DOHH2 (cell line): ENCODE data around the gene PLCB4.

ENCODE experiments used
- H3F3A ChIP-seq: fragments of 200-600 bp; sonication (generic), shearing (Covaris generic); 2 replicates; pipeline ENCODE4 v1.6.0; 2016; ENCODE audit warnings: antibody characterized with exemption, mild to moderate bottlenecking; ENCODE audit not compliant: control insufficient read depth, insufficient read depth
- H3K27ac ChIP-seq: fragments of 200-600 bp; sonication (generic); 2 replicates; pipeline ENCODE4 v1.5.1; 2014; ENCODE audit warnings: low read depth, mild to moderate bottlenecking, low read length, moderate library complexity
- H3K27me3 ChIP-seq: fragments of 200-600 bp; sonication (generic); 2 replicates; pipeline ENCODE4 v1.6.1; 2014; ENCODE audit warnings: mild to moderate bottlenecking, low read length, mixed read lengths; ENCODE audit not compliant: control insufficient read depth
- H3K36me3 ChIP-seq: fragments of 200-600 bp; sonication (generic); 2 replicates; pipeline ENCODE4 v1.6.1; 2014; ENCODE audit warnings: mild to moderate bottlenecking, low read length, moderate library complexity, mixed read lengths; ENCODE audit not compliant: control insufficient read depth
- H3K4me1 ChIP-seq: fragments of 200-600 bp; sonication (generic); 2 replicates; pipeline ENCODE4 v1.6.1; 2014; ENCODE audit warnings: mild to moderate bottlenecking, low read length, mixed read lengths; ENCODE audit not compliant: control insufficient read depth
- H3K4me2 ChIP-seq: fragments of 200-600 bp; sonication (generic); 2 replicates; pipeline ENCODE4 v1.6.0; 2014; ENCODE audit warnings: mild to moderate bottlenecking, low read length, moderate library complexity
- H3K4me3 ChIP-seq: fragments of 200-600 bp; sonication (generic); 2 replicates; pipeline ENCODE4 v1.5.1; 2014; ENCODE audit warnings: mild to moderate bottlenecking, low read length, mixed read lengths
- H3K79me2 ChIP-seq: fragments of 200-600 bp; sonication (generic); 2 replicates; pipeline ENCODE4 v1.6.1; 2014; ENCODE audit warnings: mild to moderate bottlenecking, low read length, mixed read lengths; ENCODE audit not compliant: control insufficient read depth
- H3K9me2 ChIP-seq: fragments of 200-600 bp; sonication (generic); replicated peaks from 2 replicates; pipeline ENCODE4 v1.6.1; 2014; ENCODE audit warnings: mild to moderate bottlenecking, low read length, mixed read lengths; ENCODE audit not compliant: control insufficient read depth
- H3K9me3 ChIP-seq: fragments of 200-600 bp; sonication (generic); 2 replicates; pipeline ENCODE4 v1.6.1; 2014; ENCODE audit warnings: antibody characterized with exemption, low read length, mixed read lengths; ENCODE audit not compliant: control insufficient read depth, insufficient read depth
- H4K20me1 ChIP-seq: fragments of 200-600 bp; sonication (generic); 2 replicates; pipeline ENCODE4 v1.6.0; 2014; ENCODE audit warnings: low read depth, mild to moderate bottlenecking, antibody characterized with exemption, low read length, moderate library complexity; ENCODE audit not compliant: control insufficient read depth, insufficient read depth
- CTCF ChIP-seq: fragments of 200-600 bp; sonication (generic); IDR thresholded peaks from one replicate; pipeline ENCODE4 v1.5.1; 2014; ENCODE audit warnings: antibody characterized with exemption, mild to moderate bottlenecking, low read depth, low read length; ENCODE audit not compliant: poor library complexity, severe bottlenecking
- EZH2phosphoT487 ChIP-seq: fragments of 200-600 bp; sonication (generic); IDR thresholded peaks from 2 replicates; pipeline ENCODE4 v1.6.1; 2017; ENCODE audit warnings: borderline replicate concordance, mild to moderate bottlenecking, antibody characterized with exemption, low read length, moderate library complexity, mixed read lengths

Gene PLCB4

GRCh38 chr20:9270831-9271230 is 201.9 kb downstream of the PLCB4 start:
- H3K9me2 ChIP-seq, result no peaks in the 10 kb centered on the region; the same call in 1 of the 2 replicates
- H3K4me2 ChIP-seq, result no peak overlapping the region
- no peaks in the 10 kb centered on the region for H3K79me2 ChIP-seq
- H3F3A ChIP-seq, result no peaks in the 10 kb centered on the region
- no peaks in the 10 kb centered on the region for H3K9me3 ChIP-seq
- no peaks in the 10 kb centered on the region for H3K27me3 ChIP-seq
- TF ChIP-seq CTCF (no peak), EZH2phosphoT487 (no peak)
- no peak overlapping the region for H3K4me3 ChIP-seq
- H3K36me3 ChIP-seq, result no peaks in the 10 kb centered on the region
- H4K20me1 ChIP-seq, result no peaks in the 10 kb centered on the region
- no peaks in the 10 kb centered on the region for H3K4me1 ChIP-seq
- no peak overlapping the region for H3K27ac ChIP-seq

- no peak overlapping the region for H3K27ac ChIP-seq
- no peaks in the 10 kb centered on the region for H3K9me2 ChIP-seq
- no peak overlapping the region for H3K4me3 ChIP-seq
- no peaks in the 10 kb centered on the region for H4K20me1 ChIP-seq
- no peaks in the 10 kb centered on the region for H3K9me3 ChIP-seq
- H3K4me1 ChIP-seq, result no peaks in the 10 kb centered on the region
- no peaks in the 10 kb centered on the region for H3K27me3 ChIP-seq
- TF ChIP-seq CTCF (no peak), EZH2phosphoT487 (no peak)
- no peaks in the 10 kb centered on the region for H3K36me3 ChIP-seq
- no peak overlapping the region for H3K4me2 ChIP-seq
- H3F3A ChIP-seq, result no peaks in the 10 kb centered on the region
- no peaks in the 10 kb centered on the region for H3K79me2 ChIP-seq
Measured at GRCh38 chr20:9276966-9277468, 208.1 kb downstream of the PLCB4 start.

- Histone ChIP-seq H3K27ac (no peak overlapping the region), H3K27me3 (no peaks in the 10 kb centered on the region), H3K4me3 (no peak overlapping the region), H3K9me2 (no peaks in the 10 kb centered on the region), H3K9me3 (no peaks in the 10 kb centered on the region), H3K4me1 (no peaks in the 10 kb centered on the region), H4K20me1 (no peaks in the 10 kb centered on the region), H3K36me3 (no peaks in the 10 kb centered on the region), H3K79me2 (no peaks in the 10 kb centered on the region), H3K4me2 (no peak overlapping the region), H3F3A (no peaks in the 10 kb centered on the region)
- TF ChIP-seq EZH2phosphoT487 (no peak), CTCF (no peak)
Measured at GRCh38 chr20:9279918-9280401, 211.1 kb downstream of the PLCB4 start.
